Measurements from ENCODE around the gene ZXDB.
A peak's percentile ranks its signal among the peaks of the same experiment; 100 is the strongest.
"Not testable (repeated sequence)": the region's sequence is repeated elsewhere in the genome, so short reads cannot be mapped to it uniquely, and the experiment has no call there.

The ZXDB gene

DNA sequence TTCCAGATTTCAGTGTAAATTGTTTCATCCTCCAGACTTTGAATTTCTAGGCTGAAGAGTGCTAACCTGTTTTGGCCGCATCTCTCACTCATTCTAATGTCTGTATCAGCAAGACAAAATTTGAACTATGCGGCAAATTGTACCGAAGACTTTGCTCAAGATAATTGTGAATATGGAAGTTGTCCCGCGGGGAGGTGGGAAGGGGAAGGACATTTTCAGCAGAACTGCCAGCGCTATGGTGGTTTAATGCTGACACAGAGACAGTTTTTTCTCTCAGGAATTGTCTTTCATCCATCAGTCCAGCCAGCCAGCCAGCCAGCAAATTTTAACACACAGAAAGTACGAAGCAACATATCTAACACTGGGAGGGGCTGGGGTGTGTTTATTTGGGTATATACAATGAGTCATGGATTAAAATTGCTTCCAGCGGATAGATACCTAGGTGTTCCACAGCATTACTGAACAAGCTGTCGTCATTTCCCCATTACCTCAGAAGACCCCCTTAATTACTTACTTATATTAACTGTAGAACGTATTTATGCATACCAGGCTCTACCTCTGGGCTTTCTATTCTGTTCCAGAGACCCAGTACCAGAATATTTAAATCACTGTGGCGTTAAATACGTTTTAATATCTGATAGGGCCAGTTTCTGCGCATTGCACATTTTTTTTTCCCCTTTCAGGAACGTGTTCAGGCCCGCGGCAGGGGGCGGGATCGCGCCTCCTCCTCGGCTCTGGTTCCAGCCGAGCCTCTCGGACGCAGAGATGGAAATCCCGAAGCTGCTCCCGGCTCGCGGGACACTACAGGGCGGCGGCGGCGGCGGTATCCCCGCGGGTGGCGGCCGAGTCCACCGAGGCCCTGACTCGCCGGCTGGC lies at the start of gene ZXDB:
TSS of gene ZXDB (plus strand) at position 728 of the 876 bp plus-strand sequence. CDS start at position 766, 38 bp downstream.
- TF ChIP-seq, protein P1, sequence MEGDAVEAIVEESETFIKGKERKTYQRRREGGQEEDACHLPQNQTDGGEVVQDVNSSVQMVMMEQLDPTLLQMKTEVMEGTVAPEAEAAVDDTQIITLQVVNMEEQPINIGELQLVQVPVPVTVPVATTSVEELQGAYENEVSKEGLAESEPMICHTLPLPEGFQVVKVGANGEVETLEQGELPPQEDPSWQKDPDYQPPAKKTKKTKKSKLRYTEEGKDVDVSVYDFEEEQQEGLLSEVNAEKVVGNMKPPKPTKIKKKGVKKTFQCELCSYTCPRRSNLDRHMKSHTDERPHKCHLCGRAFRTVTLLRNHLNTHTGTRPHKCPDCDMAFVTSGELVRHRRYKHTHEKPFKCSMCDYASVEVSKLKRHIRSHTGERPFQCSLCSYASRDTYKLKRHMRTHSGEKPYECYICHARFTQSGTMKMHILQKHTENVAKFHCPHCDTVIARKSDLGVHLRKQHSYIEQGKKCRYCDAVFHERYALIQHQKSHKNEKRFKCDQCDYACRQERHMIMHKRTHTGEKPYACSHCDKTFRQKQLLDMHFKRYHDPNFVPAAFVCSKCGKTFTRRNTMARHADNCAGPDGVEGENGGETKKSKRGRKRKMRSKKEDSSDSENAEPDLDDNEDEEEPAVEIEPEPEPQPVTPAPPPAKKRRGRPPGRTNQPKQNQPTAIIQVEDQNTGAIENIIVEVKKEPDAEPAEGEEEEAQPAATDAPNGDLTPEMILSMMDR (IDR thresholded peaks at IDR 0.05): not testable (repeated sequence)

DNA sequence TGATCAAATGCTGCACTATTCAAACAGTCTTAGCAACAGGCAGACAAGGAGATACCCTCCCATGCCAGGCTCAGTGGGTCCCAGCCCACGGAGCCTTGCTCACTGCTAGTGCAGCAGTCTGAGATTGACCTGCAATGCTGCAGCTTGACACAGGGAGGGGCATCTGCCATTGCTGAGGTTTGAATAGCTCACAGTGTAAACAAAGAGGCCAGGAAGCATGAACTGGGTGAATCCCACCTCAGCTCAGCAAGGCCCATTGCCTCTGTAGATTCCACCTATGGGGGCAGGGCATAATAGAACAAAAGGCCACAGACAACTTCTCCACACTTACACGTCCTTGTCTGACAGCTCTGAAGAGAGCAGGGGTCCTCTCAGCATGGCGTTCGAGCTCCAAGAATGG lies 26.6 kb upstream of the ZXDB start:
- TF ChIP-seq, protein P1 (IDR thresholded peaks at IDR 0.05): no peak

DNA sequence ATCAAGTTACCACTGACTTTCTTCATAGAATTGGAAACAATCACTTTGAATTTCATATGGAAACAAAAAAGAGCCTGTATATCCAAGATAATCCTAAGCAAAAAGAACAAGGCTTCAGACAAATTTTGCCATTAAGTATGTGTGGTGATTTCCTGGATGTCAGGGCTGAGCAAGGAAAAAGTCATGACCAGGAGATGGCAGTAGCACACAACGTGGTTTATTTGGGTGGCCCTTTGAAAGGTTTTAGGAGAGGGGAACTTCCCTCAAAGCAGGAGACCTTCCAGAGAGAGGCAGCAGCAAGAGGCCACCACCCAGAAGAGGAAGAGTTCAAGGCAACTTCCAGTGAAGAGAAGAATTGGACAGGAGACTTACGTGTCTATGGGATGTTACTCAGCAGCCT lies 18.1 kb upstream of the ZXDB start:
- TF ChIP-seq, protein P1 (IDR thresholded peaks at IDR 0.05): peak; percentile 45; the same call in 1 of the 2 replicates

DNA sequence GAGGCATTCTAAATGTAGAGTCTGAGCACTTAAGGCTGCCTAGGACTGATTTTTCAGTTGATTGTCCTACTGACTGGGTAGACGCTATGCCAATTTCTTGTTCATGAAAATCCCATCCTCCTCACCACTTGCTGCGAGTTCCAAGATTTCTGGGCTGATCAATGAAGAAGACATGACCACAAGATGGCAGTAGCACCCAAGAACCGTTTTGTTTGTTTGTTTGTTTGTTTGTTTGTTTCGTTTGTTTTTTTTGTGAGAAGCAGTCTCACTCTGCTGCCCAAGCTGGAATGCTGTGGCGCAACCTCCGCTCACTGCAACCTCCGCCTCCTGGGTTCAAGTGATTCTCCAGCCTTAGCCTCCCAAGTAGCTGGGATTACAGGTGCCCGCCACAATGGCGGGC lies 8.9 kb upstream of the ZXDB start:
- TF ChIP-seq, protein P1 (IDR thresholded peaks at IDR 0.05): peak; percentile 40; the same call in 1 of the 2 replicates

DNA sequence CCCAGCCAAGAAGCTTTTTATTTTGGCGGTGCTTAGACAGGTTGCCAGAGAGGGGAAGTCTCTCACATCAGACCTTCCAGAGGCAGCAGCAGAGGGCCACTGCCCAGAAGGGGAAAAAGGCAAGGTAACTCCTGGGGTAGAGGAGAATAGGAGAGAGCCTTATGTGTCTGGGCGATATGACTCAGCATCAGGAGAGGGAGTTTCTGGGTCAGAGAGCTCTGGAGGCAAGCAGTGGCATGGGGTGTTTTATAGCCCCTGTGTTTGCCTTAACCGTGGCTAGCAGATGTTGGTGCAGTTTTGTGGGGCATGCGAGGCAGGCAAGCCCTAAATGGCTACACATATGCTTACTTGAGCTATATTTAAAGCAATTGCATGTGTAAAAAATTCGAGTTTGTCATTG lies 8.3 kb upstream of the ZXDB start:
- TF ChIP-seq, protein P1 (IDR thresholded peaks at IDR 0.05): no peak

DNA sequence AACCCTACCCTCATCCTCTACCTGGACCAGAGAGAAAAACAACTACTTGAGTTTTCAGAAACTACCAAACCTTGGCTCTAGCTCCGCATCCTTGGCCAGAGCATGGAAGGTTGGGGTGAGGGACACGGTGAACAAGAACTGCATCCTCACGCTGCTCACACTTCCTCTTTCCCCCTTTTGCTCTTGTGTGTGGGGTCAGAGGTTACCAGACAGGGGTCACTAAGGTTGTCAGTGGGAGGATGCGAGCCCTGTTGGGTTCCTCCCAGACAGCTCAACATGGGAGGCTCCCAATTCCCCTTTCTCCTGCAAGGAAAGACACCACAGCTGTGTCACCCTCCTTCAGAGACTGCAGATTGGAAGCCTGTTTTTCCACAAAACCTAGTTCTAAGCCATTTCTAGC lies 5.5 kb upstream of the ZXDB start:
- TF ChIP-seq, protein P1 (IDR thresholded peaks at IDR 0.05): no peak

DNA sequence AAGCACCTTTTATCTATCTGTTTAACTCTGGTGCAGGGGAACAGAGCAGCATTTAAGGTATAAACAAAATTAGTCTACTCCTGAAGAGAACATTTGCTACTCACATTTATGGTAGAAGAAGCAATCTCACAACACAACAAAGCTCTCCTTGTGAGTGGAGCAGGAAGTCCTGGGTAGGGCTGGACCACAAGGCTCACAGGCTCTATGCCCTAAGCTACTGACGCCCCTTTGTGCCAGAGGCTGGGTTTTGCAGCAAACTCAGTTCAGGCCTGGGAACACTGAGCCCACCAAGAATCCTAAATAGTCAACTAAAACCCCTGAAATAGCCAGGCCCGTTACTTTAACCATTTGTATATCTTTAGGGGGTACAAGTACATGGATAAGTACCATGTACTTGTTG lies 4.7 kb upstream of the ZXDB start:
- TF ChIP-seq, protein P1 (IDR thresholded peaks at IDR 0.05): no peak

Measured in LNCAP (cell line).